OCI-M1 (cell line): ENCODE measurements around the gene SERGEF.

ENCODE experiments used
- DNase-seq: peaks from one replicate; lab custom pipeline; 2025; lab: John Stamatoyannopoulos, UW

The SERGEF gene

DNA sequence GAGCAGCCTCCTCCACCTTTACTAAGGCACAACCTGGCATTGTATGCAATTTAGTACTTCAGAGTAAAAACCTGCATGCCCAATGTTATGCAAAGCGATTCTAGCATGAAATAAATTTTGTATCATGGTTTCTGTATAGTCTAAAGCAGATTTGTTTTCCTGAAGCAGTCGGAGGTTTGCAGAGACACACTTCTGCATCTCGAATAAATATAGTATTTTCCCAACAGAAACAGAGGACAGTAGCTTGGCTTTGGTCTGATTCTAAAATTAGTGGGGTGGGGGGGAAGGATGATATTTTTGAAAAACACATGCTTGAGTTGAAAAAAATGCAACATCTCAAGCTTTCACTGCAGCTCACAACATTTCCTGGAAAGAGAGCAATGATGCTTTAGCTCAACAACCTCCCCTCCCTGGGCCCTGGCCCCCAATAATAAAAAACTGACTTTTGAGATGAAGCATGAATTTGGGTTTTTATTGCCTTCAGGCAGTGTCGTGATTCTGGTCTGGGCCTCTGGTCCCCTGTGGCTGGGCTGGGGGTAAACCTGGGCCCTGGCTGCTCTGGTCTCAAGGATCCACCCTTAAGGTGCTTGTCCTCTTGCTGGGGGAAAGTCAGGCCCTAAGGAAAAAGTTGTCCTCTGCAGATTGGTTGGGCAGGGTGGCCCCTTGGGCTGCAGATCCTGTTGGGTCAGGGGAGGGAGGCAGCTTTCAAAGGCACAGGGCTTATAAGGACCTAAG lies 230.1 kb downstream of the SERGEF start:
- no peak for DNase-seq

DNA sequence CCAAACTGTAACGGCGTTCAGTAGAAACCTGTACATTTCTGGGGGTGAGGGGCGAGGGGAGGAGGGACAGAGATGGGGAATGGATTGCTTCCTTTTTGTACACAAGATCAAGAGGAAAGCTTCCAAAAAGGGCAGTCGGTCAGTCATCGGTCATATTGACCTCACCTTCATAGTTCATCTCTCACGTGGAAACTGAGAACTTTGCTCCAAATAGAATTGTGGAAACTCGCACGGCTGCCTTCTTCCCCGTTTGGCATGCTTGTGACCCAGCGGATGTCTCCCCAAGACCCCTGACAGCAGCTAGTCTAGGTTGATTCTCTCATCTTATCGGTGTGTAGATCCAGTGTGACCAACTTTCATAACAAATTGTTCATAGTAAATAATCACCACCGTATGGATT lies 230.7 kb downstream of the SERGEF start:
- DNase-seq = no peak

DNA sequence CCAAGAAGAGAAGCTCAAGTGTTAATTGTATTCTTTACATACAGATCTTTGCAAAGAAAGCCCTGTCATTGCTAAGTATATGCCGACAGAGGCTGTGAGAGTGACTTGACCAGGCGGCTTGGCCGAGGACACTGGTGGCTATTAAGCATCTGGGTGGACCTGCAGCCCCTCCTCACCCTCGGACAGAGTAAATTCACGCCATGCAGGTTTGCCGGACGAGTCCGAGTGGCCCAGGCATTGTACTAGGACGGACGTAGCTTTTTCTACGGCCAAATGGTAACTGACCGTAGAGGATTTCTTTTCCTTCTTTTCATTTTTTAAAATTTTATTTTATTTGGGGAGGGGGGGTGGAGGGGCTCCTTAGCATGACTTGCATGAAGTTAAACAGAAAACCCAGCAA lies 231.2 kb downstream of the SERGEF start:
- DNase-seq = no peak

DNA sequence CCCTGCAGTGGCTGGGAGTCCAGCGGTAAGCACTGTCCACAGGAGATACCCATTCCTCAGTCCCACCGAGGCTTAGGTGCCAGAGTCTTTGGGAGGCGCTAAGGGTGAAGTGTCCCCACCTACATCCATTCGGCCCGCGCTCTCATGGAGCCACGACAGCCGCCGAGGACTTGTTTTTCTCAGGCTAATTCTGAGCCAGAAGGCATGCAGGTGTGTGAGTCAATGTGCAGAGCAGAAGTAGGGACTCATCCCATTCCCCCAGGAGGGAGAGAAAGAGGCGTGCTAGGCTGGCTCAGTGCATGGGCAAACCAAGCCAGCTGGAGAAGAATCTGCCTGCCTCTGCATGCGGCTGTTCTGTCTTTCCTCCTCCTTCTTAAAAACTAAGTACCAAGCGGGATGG lies 231.6 kb downstream of the SERGEF start:
- DNase-seq = no peak

DNA sequence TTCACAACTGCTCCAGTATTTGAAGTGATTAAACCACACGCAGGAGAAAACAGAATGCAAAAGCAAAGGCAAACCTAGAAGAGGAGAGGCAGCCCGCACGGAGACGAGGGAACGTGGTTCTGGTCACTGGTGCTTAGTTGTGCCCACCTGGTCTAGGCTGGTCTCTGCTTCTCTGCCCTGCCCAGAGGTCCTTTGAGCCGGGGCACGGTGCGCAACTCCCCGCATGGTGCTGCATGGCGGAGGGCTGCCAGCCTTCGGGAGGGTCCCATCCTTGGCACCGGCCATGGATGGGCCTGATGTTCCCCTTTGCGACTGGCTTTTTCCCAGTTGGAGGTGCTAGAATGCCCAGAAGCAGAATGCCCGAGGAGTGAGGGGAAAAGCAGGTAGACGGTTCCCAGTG lies 232.2 kb downstream of the SERGEF start:
- no peak for DNase-seq

DNA sequence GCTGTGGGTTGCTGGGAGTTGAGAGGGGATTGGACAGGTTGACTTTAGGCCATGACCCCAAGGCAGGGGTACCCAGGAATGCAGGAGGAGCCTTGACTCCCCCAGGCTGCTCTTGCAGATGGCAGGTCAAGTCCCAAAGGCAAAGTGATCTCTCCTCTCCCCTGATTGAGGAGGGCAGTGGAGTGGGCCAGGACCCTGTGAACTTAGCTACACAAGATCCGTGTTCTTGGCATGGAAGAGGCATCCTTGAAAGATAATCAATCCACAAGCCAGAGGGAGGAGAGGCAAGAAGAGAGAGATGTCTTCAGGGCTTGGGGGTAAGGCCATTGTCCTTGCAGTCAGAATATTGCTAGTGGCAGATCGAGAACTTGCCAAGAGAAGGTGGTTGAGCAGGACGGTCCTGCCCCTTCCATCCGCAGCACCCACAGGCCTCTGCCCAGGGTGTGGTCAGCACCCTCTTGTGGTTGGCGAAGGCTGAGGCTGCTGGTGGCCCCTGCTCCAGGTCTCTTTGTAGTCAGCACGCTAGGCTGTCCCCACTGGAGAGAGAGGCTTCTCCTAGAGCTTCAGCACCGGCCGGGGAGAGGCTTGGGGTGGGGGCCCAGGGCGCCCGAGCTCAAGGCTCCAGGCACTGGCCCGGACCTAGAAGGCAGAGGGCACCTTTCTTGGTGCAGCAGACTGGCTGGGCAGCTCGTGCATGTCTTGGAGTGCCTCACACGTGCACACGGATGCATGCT lies 232.8 kb downstream of the SERGEF start:
- no peak for DNase-seq

DNA sequence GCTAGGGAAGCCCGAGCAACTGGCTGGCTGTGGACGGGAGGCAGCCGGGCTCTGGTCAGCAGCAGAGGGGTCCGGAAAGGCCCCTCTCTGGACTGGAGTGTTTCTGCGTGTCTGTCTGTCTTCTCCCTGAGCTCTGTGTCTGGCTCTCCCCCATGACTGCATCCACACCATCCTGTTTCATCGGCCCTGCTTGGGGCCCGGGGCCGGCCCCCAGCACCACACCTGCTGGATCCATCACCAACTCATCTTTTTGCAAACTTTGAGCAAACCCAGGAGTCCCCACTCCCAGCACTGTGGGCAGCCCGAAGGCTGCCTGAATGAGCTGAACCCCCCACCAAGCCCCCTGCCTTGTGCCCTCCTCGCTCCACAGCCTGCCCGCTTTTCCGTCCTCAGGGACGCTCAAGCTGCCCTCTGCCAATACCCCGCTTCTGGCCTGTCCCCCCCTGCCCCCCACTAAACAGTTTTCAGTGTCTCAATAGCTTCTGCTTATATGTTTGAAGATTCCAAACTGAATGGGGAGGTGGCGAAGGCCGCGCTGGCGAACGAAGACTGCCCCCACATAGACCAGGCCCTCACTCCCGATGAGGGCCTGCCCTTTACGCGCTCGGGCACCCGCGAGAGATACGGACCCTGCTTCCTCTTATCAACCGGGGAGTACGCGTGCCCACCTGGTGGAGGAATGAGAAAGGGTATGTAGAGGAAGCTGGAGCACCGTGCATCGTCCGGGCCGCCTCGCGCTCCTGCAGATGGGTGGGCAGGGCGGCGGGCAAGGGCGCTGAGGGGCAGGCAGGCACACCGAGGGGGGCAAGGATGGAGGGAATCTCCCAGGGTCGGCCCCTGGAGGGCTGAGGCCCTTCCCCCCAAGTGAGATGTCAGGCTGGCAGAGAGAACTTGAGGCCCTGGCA lies 233.6 kb downstream of the SERGEF start:
- DNase-seq = no peak

DNA sequence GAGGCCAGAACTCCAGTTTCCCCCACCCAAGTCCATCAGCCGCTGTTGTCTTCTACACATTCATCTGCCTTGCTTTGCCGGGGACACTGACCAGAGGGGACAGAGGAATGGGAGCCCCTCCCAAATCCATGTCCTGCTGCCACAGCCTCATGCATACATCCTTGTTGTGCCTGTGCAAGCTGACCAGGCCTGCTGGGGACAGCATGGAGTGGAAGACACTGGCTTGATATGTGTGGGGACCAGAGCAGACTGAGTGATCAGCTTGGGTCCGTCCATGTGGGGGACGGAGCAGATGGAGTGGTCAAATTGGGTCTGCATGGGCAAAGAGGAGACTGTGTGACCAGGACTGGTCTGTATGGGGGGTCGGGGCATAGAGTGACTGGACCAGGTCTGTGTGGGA lies 234.5 kb downstream of the SERGEF start:
- no peak for DNase-seq

DNA sequence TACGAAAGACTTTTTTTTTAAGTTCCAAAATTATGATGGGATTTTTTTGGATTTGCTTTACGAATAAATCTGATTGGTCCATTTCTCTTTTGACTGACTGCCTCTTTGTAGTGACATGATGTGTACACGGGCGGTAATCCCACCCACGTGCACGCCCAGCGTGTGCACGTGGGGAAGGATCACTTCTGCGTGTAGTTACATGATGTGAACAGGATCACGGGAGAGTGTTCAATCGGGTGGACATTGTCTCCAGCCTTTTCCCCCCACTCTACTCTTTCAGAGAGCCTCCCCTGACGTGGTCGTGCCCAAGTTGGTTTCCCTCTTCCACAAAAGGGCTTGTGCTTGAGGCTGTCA lies 235.1 kb downstream of the SERGEF start:
- no peak for DNase-seq

DNA sequence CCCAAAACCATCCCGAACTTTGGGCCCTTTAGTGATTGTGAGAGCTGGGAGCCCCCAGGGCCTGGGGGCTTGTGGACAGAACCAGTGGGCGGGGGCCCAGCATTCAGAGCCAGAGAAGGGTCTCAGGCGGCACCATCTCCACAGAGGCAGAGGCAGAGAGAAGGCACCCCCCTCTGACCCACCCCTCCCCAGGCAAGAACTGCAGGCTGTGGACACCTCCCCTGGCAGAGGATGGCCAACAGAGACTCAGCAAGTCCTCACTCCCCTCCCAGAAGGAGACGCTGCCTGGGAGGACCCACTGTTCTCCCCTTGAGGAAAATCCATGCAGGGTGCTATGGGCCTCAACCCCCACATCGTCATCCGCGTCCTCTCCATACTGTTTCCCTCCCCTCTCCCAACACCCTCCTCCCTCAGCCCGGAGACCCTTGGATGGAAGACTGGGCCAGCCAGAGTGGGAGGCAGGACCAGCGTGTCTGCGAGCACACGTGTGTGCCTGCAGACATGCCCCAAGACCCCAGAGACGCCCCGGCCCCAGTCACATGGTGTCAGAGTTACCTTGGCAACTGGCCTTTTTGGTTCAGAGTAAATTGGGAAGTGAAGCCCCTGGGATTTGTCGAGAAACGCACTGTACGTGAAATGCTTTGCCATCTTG lies 235.6 kb downstream of the SERGEF start:
- no peak for DNase-seq

DNA sequence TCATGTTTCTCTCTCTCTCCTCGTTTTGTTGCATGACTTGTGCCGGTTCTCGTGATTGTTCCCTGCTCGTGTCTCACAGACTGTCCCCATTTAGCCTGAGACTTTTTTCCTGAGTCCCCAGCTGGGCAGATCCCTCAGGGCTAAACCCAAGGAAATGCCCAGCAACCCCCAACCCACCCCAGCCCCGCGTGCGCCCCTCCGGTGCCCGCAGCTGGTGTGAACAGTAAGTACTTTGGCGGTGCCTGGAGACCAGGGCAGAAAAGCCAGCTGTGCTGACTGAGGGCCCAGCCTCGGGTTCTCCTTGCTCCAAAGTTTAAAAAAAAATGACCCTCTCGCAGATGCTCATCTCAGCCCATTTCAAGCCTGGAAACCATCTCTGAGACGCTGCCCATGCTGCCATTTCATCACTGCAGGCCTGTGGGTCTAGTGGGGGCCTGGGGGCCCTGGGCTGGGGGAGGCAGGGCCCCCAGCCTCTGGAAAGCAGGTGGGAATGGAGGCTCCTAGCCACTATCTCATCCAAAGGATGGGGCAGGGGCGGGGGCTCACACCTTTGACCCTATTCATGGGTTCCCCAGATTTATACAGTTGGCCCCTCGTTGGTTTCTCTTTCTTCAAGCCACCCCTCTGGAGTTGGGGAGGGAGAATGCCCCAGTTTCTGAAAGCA lies 236.5 kb downstream of the SERGEF start:
- DNase-seq = no peak

DNA sequence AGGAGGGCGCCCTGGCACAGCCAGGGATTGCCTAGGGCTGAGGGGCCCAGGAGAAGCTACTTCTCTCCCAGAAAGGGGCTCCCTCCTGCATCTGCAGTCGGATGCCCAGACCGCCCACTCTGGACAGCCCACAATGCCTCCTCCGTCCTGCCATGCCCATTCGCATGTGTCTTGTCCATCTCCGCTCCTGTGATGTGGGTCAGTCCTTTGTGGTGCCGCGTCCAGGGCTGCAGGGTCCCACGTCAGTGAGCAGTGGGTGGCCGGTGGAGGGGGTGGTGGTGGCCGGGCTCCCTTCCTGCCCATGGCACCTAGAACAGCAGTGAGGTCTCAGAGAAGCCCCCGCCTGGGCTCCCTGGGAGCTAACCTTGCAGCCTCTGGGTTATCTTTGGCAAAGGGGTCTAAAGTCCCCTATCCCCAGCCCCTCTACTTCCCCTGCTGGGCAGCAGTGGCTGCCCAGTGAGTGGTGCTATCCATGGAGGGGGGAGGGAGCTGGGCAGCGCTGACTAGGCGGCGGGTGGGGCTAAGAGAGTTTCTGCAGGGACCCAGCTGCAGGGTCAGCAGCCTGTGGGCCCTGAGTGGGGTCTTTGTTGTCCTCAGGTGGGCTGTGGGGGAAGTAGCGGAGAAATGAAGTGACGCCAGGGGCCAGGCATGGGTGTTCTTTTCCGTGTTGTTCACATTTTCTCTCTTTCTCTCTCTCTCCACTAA lies 237.2 kb downstream of the SERGEF start:
- no peak for DNase-seq

DNA sequence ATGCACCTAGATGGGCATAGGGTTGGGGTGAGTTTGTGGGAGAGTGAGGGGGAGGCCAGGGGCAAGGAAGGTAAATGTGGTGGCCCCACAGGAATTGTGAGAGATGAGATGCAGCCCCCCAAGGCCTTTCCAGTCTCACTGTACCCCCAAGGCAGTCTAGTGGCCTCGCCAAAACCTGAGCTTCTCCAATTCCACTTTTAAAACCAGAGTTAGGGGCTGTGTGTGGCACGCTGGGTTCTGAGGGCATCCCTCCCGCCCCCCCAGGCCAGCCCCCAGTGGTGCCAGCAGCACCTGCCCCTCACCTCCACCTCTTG lies 237.9 kb downstream of the SERGEF start:
- no peak for DNase-seq

DNA sequence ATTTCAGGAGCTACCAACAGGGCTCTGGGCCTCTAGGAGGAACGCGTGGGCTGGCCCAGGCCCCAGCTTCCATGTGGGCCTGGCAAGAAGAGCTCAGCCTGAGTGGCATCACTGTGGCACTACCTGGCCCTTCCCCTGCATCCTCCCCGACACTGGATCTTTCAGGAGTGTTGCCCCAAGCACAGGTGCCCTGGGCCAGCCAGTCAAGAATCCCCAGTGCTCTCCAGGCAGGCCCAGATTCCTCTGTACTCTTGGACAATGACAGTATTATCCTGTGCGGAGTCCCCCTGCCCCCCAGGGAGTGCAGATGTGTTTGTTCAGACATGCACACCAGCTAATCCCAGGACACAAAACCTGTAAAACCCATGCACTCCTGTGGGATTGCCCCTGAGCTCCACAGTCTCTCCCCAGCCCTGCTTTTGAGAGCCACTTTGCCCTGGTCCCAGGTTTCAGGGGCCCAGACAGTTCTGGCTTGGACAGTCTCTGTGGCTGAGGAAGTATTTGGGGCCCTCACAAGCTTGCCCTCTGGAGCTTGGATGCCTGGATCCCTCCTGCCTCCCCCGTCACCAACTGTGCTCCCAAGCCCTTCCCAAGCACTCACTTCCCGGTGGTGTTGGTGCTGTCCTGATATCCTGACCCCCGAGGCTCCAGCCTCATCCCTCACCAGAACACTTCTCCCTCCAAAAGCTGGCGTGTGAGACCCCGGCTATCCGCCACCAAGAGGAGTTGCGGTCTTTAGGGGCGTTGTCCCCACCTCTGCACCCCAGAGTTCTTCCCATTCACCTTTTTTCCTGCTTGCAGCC lies 238.4 kb downstream of the SERGEF start:
- no peak for DNase-seq

DNA sequence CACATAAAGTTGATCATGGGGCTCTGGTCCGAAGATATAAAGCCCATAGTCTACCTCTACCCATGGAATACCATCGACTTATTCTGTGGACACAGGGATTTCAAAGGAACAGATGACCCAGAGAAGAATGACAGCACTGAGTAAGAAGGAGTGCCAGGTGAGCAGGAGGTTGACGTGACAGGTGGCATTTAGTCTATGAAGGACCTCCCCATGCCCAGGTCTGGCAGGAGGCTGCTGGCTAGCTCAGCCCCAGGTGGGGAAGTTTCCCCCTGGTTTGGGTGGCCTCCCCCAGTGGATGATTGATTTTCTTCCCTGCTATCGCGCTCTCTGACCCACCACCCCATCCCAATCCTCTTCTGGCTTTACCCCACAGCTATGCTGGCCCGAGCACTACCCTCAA lies 239.2 kb downstream of the SERGEF start:
- no peak for DNase-seq

DNA sequence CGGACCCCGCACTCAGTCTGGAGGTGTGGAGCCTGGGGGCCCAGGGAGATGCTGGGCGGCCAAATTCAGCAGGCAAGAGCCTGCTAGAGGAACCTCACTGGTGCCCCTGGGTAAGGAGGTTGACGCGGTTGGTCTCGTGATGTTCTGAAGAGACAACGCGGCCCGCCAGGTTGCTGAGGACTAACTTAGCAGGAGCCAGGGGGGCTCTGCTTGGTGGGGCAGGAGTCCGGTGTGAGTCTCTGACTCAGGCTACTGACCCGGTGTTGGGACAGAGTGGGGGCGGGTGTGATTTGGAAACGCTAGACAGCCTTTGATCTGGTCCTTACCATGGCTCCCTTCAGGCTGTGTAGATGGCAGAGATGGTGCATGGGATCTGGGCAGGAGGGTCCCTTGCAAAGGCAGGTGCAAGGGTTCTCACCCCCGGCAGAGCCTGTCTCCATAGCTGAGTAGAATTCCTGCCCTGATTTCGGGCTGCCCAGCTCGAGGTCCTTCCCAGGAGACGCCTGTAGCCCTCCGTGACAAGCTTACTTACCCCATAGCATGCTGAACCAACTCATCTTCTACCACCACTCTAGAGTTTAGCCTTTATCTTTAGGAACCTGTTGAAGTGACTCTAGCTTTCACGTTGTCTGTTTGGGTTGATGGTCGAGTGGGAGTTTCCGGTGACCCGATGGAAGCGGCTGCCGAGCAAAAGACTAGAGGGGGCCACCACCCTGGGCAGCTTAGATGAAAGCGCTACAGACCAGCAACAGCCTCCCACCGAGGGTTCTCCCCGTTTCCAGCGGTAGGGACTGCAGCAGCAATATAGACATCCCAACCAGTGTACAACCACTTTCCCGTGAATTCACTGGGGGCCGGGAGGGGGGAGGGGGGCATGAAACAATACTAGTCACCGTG lies 239.9 kb downstream of the SERGEF start:
- DNase-seq = no peak

DNA sequence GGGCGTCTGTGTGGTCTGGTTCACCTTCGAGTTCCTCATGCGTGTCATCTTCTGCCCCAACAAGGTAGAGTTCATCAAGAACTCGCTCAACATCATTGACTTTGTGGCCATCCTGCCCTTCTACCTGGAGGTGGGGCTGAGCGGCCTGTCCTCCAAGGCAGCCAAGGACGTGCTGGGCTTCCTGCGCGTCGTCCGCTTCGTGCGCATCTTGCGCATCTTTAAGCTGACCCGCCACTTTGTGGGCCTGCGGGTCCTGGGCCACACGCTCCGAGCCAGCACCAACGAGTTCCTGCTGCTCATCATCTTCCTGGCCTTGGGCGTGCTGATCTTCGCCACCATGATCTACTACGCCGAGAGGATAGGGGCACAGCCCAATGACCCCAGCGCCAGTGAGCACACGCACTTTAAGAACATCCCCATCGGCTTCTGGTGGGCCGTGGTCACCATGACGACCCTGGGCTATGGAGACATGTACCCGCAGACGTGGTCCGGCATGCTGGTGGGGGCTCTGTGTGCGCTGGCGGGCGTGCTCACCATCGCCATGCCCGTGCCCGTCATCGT lies 240.9 kb downstream of the SERGEF start:
- no peak for DNase-seq

DNA sequence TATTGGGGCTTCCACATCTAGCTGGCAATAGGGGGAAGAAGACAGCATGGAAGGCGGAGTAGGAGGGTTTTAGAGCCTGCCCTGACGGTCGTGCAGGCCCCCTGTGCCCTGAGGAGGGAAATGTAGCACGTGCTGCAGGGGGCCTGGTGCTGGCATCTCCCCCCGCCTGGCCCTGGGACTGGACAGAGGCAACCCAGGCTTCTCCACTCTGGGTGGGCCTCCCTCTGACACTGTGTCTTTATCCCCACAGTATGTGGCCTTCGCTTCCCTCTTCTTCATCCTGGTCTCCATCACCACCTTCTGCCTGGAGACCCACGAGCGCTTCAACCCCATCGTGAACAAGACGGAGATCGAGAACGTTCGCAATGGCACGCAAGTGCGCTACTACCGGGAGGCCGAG lies 241.4 kb downstream of the SERGEF start:
- no peak for DNase-seq

DNA sequence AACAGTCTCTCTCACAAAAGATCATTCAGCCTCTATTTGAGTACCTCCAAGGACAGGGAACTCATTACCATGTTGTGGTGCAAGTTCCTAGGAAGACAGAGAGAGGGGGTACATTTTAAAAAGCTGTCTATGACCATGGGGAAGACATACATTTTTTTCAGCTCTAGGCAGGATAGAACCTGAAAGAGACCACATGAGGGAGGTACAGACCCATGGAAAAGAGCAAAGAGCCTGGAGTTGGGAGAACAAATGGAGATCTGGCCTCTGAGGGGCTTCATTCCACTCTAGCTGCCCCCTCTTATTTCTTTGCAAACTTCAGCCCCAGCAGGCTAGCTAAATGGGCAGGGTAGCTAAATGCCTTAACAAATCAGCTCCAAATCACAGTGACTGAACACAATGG lies 241.9 kb downstream of the SERGEF start:
- DNase-seq = no peak
